Activated CD4-positive, CD25-positive, alpha-beta regulatory T cell treated with anti-CD3 and anti-CD28 coated beads, Interleukin-2, amount 50 U/mL, for 16 hours (primary cell): Measurements from ENCODE around the gene NPAS3.

Experiments used
- DNase-seq: peaks from one replicate; pipeline ENCODE4 v3.0.0-alpha.2; 2020; ENCODE audit warnings: low read depth, low spot score

NPAS3 gene

GRCh38 chr14:32940711-32941667, 2.3 kb downstream of the NPAS3 start:
- DNase-seq = no peak

DNA sequence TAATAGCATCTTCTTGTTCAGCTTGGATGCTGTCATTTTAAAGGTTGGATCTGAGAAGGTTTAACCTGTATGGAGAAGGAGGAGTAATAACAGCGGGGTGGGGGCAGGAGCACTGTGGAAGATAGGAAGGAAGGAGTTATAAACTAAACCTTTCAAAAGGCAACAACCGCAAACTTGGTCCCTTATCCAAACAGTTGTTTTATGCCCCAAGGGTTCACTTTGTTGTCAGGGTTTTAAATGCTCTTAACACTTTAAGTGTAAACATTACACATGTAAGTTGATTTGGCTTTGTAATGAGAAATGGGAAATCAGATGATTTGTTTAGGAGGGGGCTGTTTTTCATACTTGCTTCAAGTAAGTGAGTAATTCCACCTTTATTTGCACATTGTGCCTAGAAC, 3.0 kb downstream of the NPAS3 start:
- DNase-seq = no peak

DNA sequence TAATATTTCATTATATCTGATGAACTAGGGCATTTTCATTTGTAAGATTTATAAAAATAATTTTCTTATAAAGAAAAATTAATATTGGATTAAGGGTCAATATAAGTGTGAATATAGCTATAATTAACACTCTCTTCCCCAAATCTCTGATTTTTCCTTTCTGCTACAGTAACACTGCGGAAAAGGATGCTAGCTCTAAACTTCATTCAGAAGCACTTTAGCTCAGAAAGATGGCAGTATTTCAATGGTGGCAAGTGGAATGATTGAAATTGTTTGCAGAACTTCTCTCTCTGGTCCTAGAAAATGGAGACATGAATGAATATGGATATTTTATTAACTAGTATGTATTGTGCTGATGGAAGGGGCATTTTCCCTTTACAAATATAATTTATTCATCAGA, 8.4 kb downstream of the NPAS3 start:
- DNase-seq = no peak

- DNase-seq = no peak
These were observed 9.1 kb downstream of the NPAS3 start for GRCh38 chr14:32947792-32948191.

- DNase-seq = no peak
These were observed 11.9 kb downstream of the NPAS3 start for GRCh38 chr14:32950584-32950983.

DNA sequence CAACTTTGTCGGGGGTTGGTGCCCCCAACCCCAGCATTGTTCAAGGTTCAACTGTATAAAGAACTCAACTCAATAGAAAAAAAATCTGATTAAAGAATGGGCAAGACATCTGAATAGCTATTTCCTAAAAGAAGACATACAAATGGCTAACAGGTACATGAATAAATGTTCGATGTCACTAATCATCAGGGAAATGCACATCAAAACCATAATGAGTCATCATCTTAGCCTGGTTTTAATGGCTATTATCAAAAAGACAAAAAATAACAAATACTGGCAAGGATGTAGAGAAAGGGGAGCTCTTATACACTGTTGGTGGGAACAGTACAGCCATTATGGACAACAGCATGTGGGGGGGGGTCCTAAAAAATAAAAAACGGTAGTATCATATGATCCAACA, 28.7 kb downstream of the NPAS3 start:
- DNase-seq = no peak

GRCh38 chr14:32968972-32969544, 30.4 kb downstream of the NPAS3 start:
- no peak for DNase-seq

DNA sequence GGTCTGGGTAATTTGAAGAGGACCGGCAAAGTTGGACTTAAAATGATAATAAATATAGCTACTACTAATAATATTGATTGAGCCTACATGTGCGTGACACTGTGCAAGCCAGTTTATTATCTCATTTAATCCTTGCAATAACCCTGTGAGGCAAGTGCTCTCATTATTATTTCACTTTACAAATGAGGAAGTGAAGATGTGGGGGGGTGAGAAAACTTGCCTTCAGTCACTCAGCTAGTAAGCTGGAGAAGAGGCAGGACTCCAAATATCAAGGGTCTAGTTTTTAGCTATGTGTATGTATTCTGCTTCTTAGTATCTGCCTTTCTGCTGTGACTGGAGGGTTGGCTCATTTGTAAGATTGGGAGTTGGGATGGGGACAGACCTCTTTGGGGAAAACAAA, 39.2 kb downstream of the NPAS3 start:
- DNase-seq = no peak

DNA sequence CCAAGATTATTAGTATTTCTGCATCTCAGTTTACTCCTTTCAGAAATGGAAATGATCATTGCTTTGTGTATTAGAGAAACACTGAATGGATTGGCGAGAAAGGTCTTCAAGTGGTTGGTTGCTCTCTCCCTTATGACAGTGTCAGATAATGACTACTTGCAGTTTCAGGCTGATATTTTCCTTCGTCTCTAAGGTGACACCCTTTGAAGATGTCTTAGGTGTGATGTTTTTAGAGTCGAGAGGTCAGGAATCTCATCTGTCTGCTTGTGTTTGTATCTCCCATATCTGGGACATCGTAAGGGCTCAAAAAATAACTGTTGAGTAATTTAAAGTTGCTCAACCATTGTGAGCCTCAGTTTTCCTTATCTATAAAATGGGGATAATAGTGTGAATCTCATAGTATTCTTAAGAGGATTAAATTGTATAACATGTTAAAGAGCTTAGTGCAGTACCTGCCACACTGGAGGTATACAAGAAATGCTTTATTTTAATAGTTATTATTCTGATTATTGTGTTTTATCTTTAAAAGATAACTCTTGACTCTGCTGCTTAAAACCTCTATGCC, 40.1 kb downstream of the NPAS3 start:
- no peak for DNase-seq

GRCh38 chr14:32980178-32980901, 41.7 kb downstream of the NPAS3 start:
- DNase-seq = no peak

- DNase-seq = no peak
These were observed 42.3 kb downstream of the NPAS3 start for GRCh38 chr14:32980902-32981501.

GRCh38 chr14:32984241-32984930, 45.7 kb downstream of the NPAS3 start:
- DNase-seq = no peak

DNA sequence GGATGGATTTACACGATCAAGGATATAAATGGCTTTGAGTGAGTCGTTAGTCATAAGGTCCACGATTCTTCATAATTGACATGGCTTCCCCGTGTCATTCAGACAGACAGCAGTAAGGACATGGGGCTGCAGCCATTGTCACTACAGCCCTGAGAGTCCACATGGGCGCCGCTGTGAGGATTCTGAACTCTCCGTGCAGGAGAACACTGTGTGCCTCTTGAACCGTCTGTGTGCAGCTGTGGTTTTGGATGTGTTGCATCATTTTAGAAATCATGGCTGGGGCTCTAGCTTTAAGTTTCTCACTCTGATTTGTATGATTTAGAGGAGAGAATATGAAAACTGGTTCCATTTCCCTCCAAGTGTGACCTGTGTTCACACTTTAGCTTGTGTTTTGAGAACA, 47.2 kb downstream of the NPAS3 start:
- DNase-seq = no peak

DNA sequence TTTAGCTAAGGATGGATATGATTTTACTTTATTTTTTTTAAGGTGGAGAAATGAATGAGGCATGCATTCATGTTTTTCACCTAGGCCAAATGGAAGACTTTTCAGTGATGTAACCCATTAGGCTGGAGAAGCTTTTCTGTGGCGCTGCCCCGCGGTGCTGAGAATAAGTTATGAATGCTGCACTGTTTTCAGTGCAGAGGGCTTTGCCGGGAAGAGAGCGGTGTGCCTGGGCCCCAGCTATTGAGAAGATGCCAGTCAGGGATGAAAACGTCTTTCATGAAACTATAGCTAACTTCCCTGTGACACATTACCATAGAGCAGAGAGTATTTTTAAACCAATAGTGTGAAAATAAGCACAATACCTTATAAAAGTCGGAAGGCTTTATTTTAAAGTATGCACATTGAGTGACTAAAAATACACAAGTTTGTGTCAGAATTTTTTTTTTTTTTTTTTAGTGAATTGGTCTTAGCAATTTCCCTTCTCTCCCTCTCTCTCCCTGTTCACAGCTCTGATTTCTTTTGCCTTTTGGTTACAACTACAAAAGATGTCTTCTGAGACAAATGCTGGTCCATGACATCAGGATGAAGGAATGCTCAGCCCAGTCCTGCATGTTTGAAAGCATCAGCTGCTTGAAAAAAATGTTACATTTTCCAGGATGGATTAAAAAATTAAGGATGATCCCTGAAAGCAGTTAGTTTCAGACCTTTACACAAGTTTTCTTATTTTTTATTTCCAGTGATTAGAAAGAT, 48.3 kb downstream of the NPAS3 start:
- no peak for DNase-seq

GRCh38 chr14:32991691-32992090, 53.0 kb downstream of the NPAS3 start:
- no peak for DNase-seq

DNA sequence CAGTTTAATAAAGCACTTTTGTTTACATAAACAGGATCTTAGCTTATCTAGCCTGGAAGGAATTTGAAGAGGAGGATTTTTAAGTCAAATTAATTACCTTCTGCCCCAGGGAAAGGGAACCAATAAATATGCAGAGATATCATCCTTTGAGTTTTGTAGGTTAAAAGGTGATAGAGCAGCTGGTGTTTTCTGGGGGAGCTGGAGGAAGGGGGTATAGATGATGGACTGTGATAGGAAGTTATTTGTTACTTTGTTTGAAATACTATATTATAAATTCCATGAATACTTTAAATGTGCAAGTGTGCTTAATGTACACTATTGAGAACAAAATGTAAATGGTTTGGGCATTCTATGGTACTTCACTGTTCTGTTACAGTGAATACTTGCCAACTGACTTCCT, 55.2 kb downstream of the NPAS3 start:
- no peak for DNase-seq

GRCh38 chr14:32996343-32996742, 57.7 kb downstream of the NPAS3 start:
- no peak for DNase-seq

DNA sequence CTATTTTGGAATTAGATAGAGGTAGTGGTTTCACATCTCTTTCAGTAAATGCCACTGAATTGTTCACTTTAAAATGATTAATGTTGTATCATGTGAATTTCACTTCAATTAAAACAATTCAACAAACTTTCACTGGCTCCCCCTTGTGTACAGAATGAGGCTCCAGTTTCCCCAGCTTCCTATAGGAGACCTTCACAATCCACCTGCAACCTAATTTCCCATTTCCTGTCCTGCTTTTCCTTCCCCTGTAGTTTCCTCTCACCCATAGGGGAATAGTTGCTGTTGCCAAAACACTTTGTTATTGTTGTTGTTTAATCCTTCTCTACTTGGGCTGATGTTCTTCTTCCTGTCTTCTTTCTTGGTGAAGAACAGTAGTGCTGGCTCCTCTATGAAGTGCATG, 59.8 kb downstream of the NPAS3 start:
- DNase-seq = no peak

GRCh38 chr14:33009673-33010072, 71.0 kb downstream of the NPAS3 start:
- DNase-seq = no peak

DNA sequence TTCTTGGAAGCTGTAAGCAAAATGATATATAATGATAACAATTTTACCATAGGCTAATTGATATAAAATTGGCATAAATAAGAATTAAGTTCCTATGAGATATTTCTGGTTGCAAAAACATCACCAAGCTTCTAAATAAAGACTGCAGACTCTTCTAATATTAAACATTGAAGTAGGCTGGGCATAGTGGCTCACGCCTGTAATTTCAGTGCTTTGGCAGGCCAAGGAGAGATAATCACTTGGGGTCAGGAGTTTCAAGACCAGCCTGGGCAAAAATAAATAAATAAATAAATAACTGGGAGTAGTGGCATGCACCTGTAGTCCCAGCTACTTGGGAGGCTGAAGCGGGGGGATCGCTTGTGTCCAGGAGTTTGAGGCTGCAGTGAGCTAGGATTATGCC, 71.8 kb downstream of the NPAS3 start:
- DNase-seq = no peak

DNA sequence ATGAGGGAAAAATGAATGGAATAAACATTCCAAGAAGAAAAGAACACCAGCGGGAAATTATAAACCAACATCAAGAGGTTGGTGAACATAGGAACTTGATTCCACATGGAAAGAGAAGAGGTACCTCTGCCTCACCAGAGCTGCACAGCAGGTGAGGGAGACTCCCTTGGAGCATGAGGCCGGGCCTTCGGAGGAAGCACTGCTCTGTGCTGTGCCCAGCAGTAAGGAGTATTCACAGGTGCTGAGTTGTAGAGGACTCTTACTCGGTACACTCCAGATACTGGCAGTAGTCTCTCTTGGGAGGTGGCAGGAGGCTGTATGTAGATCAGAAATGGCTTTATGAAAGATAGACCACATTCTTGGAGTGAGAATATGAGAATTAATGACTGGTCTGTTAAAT, 76.0 kb downstream of the NPAS3 start:
- DNase-seq = no peak
